GM20000 (cell line): ENCODE data around the gene CRB2.

ENCODE experiments used
- DNase-seq: peaks from one replicate; pipeline ENCODE4 v3.0.0; 2012; ENCODE audit warnings: low spot score
- TF ChIP-seq, protein P1 (sequence below): IDR thresholded peaks from 2 replicates; pipeline ENCODE4 v1.5.1; 2012; ENCODE audit warnings: mild to moderate bottlenecking, control low read depth; ENCODE audit errors: extremely low read depth, missing control alignments

CRB2 gene

GRCh38 chr9:123370108-123370507, 14.1 kb downstream of the CRB2 start:
- DNase-seq, result no peak
- TF ChIP-seq, protein P1, sequence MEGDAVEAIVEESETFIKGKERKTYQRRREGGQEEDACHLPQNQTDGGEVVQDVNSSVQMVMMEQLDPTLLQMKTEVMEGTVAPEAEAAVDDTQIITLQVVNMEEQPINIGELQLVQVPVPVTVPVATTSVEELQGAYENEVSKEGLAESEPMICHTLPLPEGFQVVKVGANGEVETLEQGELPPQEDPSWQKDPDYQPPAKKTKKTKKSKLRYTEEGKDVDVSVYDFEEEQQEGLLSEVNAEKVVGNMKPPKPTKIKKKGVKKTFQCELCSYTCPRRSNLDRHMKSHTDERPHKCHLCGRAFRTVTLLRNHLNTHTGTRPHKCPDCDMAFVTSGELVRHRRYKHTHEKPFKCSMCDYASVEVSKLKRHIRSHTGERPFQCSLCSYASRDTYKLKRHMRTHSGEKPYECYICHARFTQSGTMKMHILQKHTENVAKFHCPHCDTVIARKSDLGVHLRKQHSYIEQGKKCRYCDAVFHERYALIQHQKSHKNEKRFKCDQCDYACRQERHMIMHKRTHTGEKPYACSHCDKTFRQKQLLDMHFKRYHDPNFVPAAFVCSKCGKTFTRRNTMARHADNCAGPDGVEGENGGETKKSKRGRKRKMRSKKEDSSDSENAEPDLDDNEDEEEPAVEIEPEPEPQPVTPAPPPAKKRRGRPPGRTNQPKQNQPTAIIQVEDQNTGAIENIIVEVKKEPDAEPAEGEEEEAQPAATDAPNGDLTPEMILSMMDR, result no peak

- no peak for DNase-seq
- TF ChIP-seq, protein P1, result no peak
These were observed 14.7 kb downstream of the CRB2 start for GRCh38 chr9:123370526-123371227.

DNA sequence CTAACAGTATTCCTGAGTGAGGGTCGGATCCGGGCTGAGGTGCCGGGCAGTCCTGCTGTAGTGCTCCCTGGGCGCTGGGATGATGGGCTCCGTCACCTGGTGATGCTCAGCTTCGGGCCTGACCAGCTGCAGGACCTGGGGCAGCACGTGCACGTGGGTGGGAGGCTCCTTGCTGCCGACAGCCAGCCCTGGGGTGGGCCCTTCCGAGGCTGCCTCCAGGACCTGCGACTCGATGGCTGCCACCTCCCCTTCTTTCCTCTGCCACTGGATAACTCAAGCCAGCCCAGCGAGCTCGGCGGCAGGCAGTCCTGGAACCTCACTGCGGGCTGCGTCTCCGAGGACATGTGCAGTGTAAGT, 15.2 kb downstream of the CRB2 start:
- no peak for DNase-seq
- TF ChIP-seq, protein P1, result no peak

GRCh38 chr9:123371805-123372590, 16.0 kb downstream of the CRB2 start:
- TF ChIP-seq, protein P1, result no peak
- peak; percentile 33 for DNase-seq

DNA sequence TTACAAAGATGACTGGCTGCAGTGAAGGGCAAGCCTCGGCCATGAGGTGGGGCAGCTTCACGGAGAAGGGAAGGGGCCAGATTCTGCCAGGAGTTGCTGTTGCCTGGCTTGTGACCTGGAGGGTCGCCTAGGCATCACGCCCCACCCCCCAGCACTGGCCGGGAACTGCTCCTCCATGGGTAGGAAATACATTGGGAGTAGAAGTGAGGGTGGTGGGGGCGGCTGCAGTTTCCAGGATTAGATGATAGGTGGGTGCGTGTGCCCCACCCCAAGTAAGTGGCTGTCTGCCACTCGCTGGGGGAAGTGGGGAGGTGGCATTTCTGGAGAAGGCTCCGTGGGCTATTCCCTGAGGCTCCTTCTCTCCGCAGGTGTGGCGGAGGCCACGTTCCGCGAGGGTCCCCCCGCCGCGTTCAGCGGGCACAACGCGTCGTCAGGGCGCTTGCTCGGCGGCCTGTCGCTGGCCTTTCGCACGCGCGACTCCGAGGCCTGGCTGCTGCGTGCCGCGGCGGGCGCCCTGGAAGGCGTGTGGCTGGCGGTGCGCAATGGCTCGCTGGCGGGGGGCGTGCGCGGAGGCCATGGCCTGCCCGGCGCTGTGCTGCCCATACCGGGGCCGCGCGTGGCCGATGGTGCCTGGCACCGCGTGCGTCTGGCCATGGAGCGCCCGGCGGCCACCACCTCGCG, 16.9 kb downstream of the CRB2 start:
- peak; percentile 31 for DNase-seq

GRCh38 chr9:123373447-123373923, 17.5 kb downstream of the CRB2 start:
- DNase-seq, result peak; percentile 40
- TF ChIP-seq, protein P1, result no peak

More for the DNA sequence above, 16.9 kb downstream of the CRB2 start:
- TF ChIP-seq, protein P1, result no peak

GRCh38 chr9:123373946-123374345, 17.9 kb downstream of the CRB2 start:
- TF ChIP-seq, protein P1, result no peak
- peak; percentile 45 for DNase-seq
